Thoracic aorta endothelial cell (primary cell): ENCODE results near the gene ITLN1. TPM values are rescaled to one million over a fixed set of nuclear protein-coding genes. Genes with fewer than 3 reads are reported as not detected.

Experiments used
- total RNA-seq: library from RNA; depleted of rRNA; stranded (reverse); fragments of >200 nt; gene quantifications from 2 replicates; pipeline ENCODE4 v1.2.3, GENCODE V29; 2012

The ITLN1 gene
- total RNA-seq, result not detected in 2 replicates

GRCh38 chr1:160885042-160885441, at the start of gene ITLN1:
TSS of gene ITLN1 (minus strand) at chr1:160885180. CDS start at chr1:160884877, 303 bp downstream.

GRCh38 chr1:160862203-160863060, 22.5 kb downstream of the ITLN1 start, which contains the start of gene CD244:
TSS of gene CD244 (minus strand) at chr1:160862887. CDS start at chr1:160862677, 210 bp downstream.

Other genes with a start within 250 kb of the ITLN1 start
- not detected in 2 replicates for gene SLAMF1, start 238.1 kb downstream of the ITLN1 start, total RNA-seq
- gene CD48, start 173.4 kb downstream of the ITLN1 start, total RNA-seq, result not detected in 2 replicates
- gene SLAMF7, start 145.9 kb downstream of the ITLN1 start, total RNA-seq, result not detected in 2 replicates
- not detected in 2 replicates for gene LY9, start 89.0 kb downstream of the ITLN1 start, total RNA-seq
- gene CD244, start 22.3 kb downstream of the ITLN1 start, total RNA-seq, result not detected in 2 replicates
- 0.27 TPM in 1 of 2 replicates, not detected in the other for gene ITLN2, start 69.6 kb upstream of the ITLN1 start, total RNA-seq
- gene F11R, start 136.0 kb upstream of the ITLN1 start, total RNA-seq, result 110 and 113 TPM in 2 replicates
- gene TSTD1, start 153.8 kb upstream of the ITLN1 start, total RNA-seq, result 7.4 and 50.5 TPM in 2 replicates
- gene USF1, start 160.8 kb upstream of the ITLN1 start, total RNA-seq, result 53.0 and 54.7 TPM in 2 replicates
- gene ARHGAP30, start 184.7 kb upstream of the ITLN1 start, total RNA-seq, result not detected in 2 replicates
- gene NECTIN4, start 204.4 kb upstream of the ITLN1 start, total RNA-seq, result 0.14 and 0.40 TPM in 2 replicates
- gene KLHDC9, start 213.2 kb upstream of the ITLN1 start, total RNA-seq, result 0.79 and 0.80 TPM in 2 replicates
- 54.3 and 55.2 TPM in 2 replicates for gene PFDN2, start 232.9 kb upstream of the ITLN1 start, total RNA-seq
- gene NIT1, start 232.9 kb upstream of the ITLN1 start, total RNA-seq, result 17.6 and 18.9 TPM in 2 replicates
- 28.6 and 31.4 TPM in 2 replicates for gene DEDD, start 247.5 kb upstream of the ITLN1 start, total RNA-seq